MCF 10A (cell line): ENCODE data around the gene CROCC. TPM values are rescaled to one million over a fixed set of nuclear protein-coding genes. Genes with fewer than 3 reads are reported as not detected.
"Not testable (repeated sequence)": the region's sequence is repeated elsewhere in the genome, so short reads cannot be mapped to it uniquely, and the experiment has no call there.

Experiments
- BruUV-seq: library from RNA; stranded (reverse); fragments of 400-500 nt; replicated peaks from 2 replicates; lab custom pipeline; 2021; lab: Mats Ljungman, UMichigan
- CTCF ChIA-PET: fragments of 300-600 bp; sonication (Branson Sonifier 250); formaldehyde crosslinking; extraction: SDS; loops from one replicate; lab custom pipeline; 2021; ENCODE audit warnings: antibody characterized with exemption, inconsistent platforms; lab: Yijun Ruan, JAX
- POLR2A ChIA-PET: fragments of 300-600, 350-650 bp; sonication (Branson Sonifier 250); formaldehyde crosslinking; extraction: SDS; loops from one replicate; lab custom pipeline; 2020; ENCODE audit warnings: antibody characterized with exemption, inconsistent platforms; lab: Yijun Ruan, JAX
- DNase-seq: peaks from one replicate; pipeline ENCODE4 v3.0.0-alpha.2; 2018; ENCODE audit not compliant: unreplicated experiment
- H3K27ac Mint-ChIP-seq: one replicate; pipeline ENCODE4 v1.8.0; 2022; ENCODE audit warnings: mild to moderate bottlenecking, low read depth, mixed read lengths; ENCODE audit not compliant: unreplicated experiment
- H3K27me3 Mint-ChIP-seq: one replicate; pipeline ENCODE4 v1.8.0; 2022; ENCODE audit warnings: mixed read lengths; ENCODE audit not compliant: insufficient read depth, unreplicated experiment
- H3K36me3 Mint-ChIP-seq: one replicate; pipeline ENCODE4 v1.8.0; 2022; ENCODE audit warnings: mild to moderate bottlenecking, moderate library complexity, mixed read lengths; ENCODE audit not compliant: insufficient read depth, unreplicated experiment
- H3K4me1 Mint-ChIP-seq: one replicate; pipeline ENCODE4 v1.8.0; 2022; ENCODE audit warnings: mixed read lengths; ENCODE audit not compliant: insufficient read depth, unreplicated experiment
- H3K4me3 Mint-ChIP-seq: one replicate; pipeline ENCODE4 v1.8.0; 2022; ENCODE audit warnings: mild to moderate bottlenecking, moderate library complexity, mixed read lengths; ENCODE audit not compliant: unreplicated experiment
- H3K9me3 Mint-ChIP-seq: one replicate; pipeline ENCODE4 v1.8.0; 2022; ENCODE audit warnings: mixed read lengths; ENCODE audit not compliant: unreplicated experiment
- CTCF ChIP-seq: fragments of 200-600 bp; IDR thresholded peaks from one replicate; pipeline ENCODE4 v1.8.0; 2022; ENCODE audit warnings: antibody characterized with exemption, mild to moderate bottlenecking; ENCODE audit not compliant: unreplicated experiment
- intact Hi-C: fragments of 100-400 bp; cut with micrococcal nuclease; formaldehyde crosslinking; loops from 2 replicates; pipeline ENCODE4 v1.14.1; 2022
- total RNA-seq: library from RNA; stranded (reverse); gene quantifications from 2 replicates; pipeline ENCODE4 v1.2.3, GENCODE V29; 2022

The CROCC gene
- total RNA-seq, 1 experiment from 2014 or later = 9.6 TPM

- H3K27ac Mint-ChIP-seq = no peak overlapping the region
- ChIA-PET CTCF (no interaction called here), POLR2A (no interaction called here)
- H3K27me3 Mint-ChIP-seq = no peaks in the 10 kb centered on the region
- H3K4me3 Mint-ChIP-seq = no peak overlapping the region
- no TSS peak for BruUV-seq
- H3K9me3 Mint-ChIP-seq = no peaks in the 10 kb centered on the region
- no peak for DNase-seq
- no peaks in the 10 kb centered on the region for H3K4me1 Mint-ChIP-seq
- intact Hi-C loops = no loop called here
- no peak for TF ChIP-seq CTCF
- H3K36me3 Mint-ChIP-seq = peaks cover 22% of the 10 kb centered on the region
Measured at GRCh38 chr1:16938351-16939321, 16.9 kb downstream of the CROCC start.

GRCh38 chr1:16939386-16940180 is 17.9 kb downstream of the CROCC start:
- H3K27ac Mint-ChIP-seq, CTCF ChIA-PET, BruUV-seq, intact Hi-C loops, H3K4me3 Mint-ChIP-seq, POLR2A ChIA-PET, H3K4me1 Mint-ChIP-seq, H3K9me3 Mint-ChIP-seq, DNase-seq, H3K27me3 Mint-ChIP-seq: not testable (repeated sequence)
- H3K36me3 Mint-ChIP-seq = peaks cover 20% of the 10 kb centered on the region

GRCh38 chr1:16944038-16944437 is 22.3 kb downstream of the CROCC start:
- TF ChIP-seq CTCF = no peak
- no TSS peak for BruUV-seq
- Mint-ChIP-seq H3K27ac (no peak overlapping the region), H3K27me3 (no peaks in the 10 kb centered on the region), H3K36me3 (peaks cover 13% of the 10 kb centered on the region), H3K9me3 (no peaks in the 10 kb centered on the region), H3K4me1 (peaks cover 5% of the 10 kb centered on the region), H3K4me3 (no peak overlapping the region)
- intact Hi-C loops = no loop called here
- ChIA-PET POLR2A (interaction anchor here (0.5 to 1.1 kb wide), 2 partner anchors 20 to 21 kb away, joined by 3 read pairs; no protein-coding TSS in a partner anchor), CTCF (no interaction called here)
- DNase-seq = no peak

GRCh38 chr1:16945512-16945911 is 23.8 kb downstream of the CROCC start:
- not testable (repeated sequence) for H3K4me1 Mint-ChIP-seq

GRCh38 chr1:16946185-16946584 is 24.5 kb downstream of the CROCC start:
- intact Hi-C loops, BruUV-seq: not testable (repeated sequence)

More at GRCh38 chr1:16945512-16945911, 23.8 kb downstream of the CROCC start:
- H3K36me3 Mint-ChIP-seq, intact Hi-C loops, H3K27ac Mint-ChIP-seq, H3K27me3 Mint-ChIP-seq, DNase-seq, CTCF ChIA-PET, H3K9me3 Mint-ChIP-seq, POLR2A ChIA-PET, BruUV-seq, H3K4me3 Mint-ChIP-seq: not testable (repeated sequence)

More at GRCh38 chr1:16946185-16946584, 24.5 kb downstream of the CROCC start:
- H3K36me3 Mint-ChIP-seq, H3K4me3 Mint-ChIP-seq, H3K4me1 Mint-ChIP-seq, H3K27me3 Mint-ChIP-seq, H3K27ac Mint-ChIP-seq, DNase-seq, H3K9me3 Mint-ChIP-seq: not testable (repeated sequence)
- ChIA-PET CTCF (interaction anchor here (0.9 kb wide), 1 partner anchor 21 kb away, joined by 3 read pairs; no protein-coding TSS in a partner anchor), POLR2A (interaction anchor here (0.6 kb wide), 1 partner anchor 11 kb away, joined by 4 read pairs; no protein-coding TSS in a partner anchor)
